Sigmoid colon (tissue), 4 donors: ENCODE results near the gene SAMD4A.

Experiments
- POLR2A ChIP-seq, 2 donors: fragments of 450-650 bp; IDR thresholded peaks; one replicate each; pipeline ENCODE4 v1.6.1; 2016; ENCODE audit warnings: antibody characterized with exemption in 2 of 2, mild to moderate bottlenecking in 2 of 2, moderate library complexity in 2 of 2
- POLR2AphosphoS5 ChIP-seq, 4 donors: sonication (generic); formaldehyde crosslinking; IDR thresholded peaks; one replicate each; pipeline ENCODE4 v1.6.1; 2017; ENCODE audit warnings: antibody characterized with exemption in 4 of 4

GRCh38 chr14:54839701-54840119, 272.8 kb downstream of the SAMD4A start:
- TF ChIP-seq POLR2A (IDR thresholded peaks at IDR 0.05) (no peak), POLR2AphosphoS5 (IDR thresholded peaks at IDR 0.05) (peak in 1 of 4 donors; percentile 20)
